NB4 (cell line): ENCODE results near the gene MAN2A1.

Source experiments
- CTCF ChIP-seq: IDR thresholded peaks from one replicate; pipeline ENCODE4 v1.5.1; 2012; ENCODE audit warnings: low read depth, low read length
- MAX ChIP-seq: IDR thresholded peaks from 2 replicates; pipeline ENCODE4 v1.6.1; 2011; ENCODE audit warnings: low read depth, low read length
- MYC ChIP-seq: IDR thresholded peaks from 2 replicates; pipeline ENCODE4 v1.6.1; 2011; ENCODE audit warnings: low read depth, low read length
- POLR2A ChIP-seq: IDR thresholded peaks from 2 replicates; pipeline ENCODE4 v1.6.1; 2011; ENCODE audit warnings: mild to moderate bottlenecking; ENCODE audit not compliant: insufficient read length; ENCODE audit errors: extremely low read depth

GRCh38 chr5:109788596-109788995 lies 98.9 kb downstream of the MAN2A1 start:
- TF ChIP-seq CTCF, result no peak
- no peak for TF ChIP-seq POLR2A
- no peak for TF ChIP-seq MAX
- no peak for TF ChIP-seq MYC
